ENCODE results near the gene FREM1. TPM values are rescaled to one million over a fixed set of nuclear protein-coding genes. Genes with fewer than 3 reads are reported as not detected.

FREM1 gene
- total and polyA plus RNA-seq, 2 experiments from 2014 or later, result 0.78 to 3.1 TPM

GRCh38 chr9:14937216-14937615 lies 27.0 kb upstream of the FREM1 start (continued):
- TF ChIP-seq ETS1 (IDR thresholded peaks at IDR 0.05) (no peak), ZNF114 (CRISPR knock-in tag; IDR thresholded peaks at IDR 0.05) (no peak), STAT1 (IDR thresholded peaks at IDR 0.05; ENCODE audit: unreplicated experiment) (no peak), CTCF (conservative IDR thresholded peaks at IDR 0.05; ENCODE audit: low read depth in 2 of 2) (no peak), CREB1 (CRISPR knock-in tag; IDR thresholded peaks at IDR 0.05; ENCODE audit: low read depth) (no peak), EZH2 (IDR thresholded peaks at IDR 0.05; ENCODE audit: low read depth, unreplicated experiment) (no peak), REST (IDR thresholded peaks at IDR 0.05; ENCODE audit: unreplicated experiment) (no peak)

GRCh38 chr9:14936491-14936890 lies 26.3 kb upstream of the FREM1 start:
- no peak overlapping the region for H3K4me3 ChIP-seq
- Mint-ChIP-seq H3K27me3 (ENCODE audit: insufficient read depth, low read depth, poor library complexity) (no peaks in the 10 kb centered on the region), H3K9me3 (no peaks in the 10 kb centered on the region), H3K27ac (no peak overlapping the region), H3K36me3 (ENCODE audit: low read depth) (no peaks in the 10 kb centered on the region), H3K4me3 (no peak overlapping the region), H3K4me1 (peaks cover 11% of the 10 kb centered on the region; the same call in 2 of the 3 replicates)
- H3K9me2 ChIP-seq (ENCODE audit: insufficient read depth), result no peaks in the 10 kb centered on the region
- H3F3A ChIP-seq (replicated peaks; ENCODE audit: low read depth), result no peaks in the 10 kb centered on the region
- H2AFZ ChIP-seq, result no peak overlapping the region
- no peaks in the 10 kb centered on the region for H4K20me1 ChIP-seq (replicated peaks; ENCODE audit: insufficient read depth)
- no peak overlapping the region for H3K4me2 ChIP-seq
- no peak for ATAC-seq
- no peak for DNase-seq (ENCODE audit: low spot score)
- no peaks in the 10 kb centered on the region for H3K36me3 ChIP-seq (ENCODE audit: insufficient read depth)
- TF ChIP-seq STAT1 (IDR thresholded peaks at IDR 0.05; ENCODE audit: unreplicated experiment), result no peak
- no peak for TF ChIP-seq EZH2phosphoT487 (IDR thresholded peaks at IDR 0.05; ENCODE audit: unreplicated experiment)
- no peak for TF ChIP-seq REST (IDR thresholded peaks at IDR 0.05; ENCODE audit: unreplicated experiment)
- TF ChIP-seq ZNF331 (CRISPR knock-in tag; IDR thresholded peaks at IDR 0.05; ENCODE audit: low read depth), result no peak
- TF ChIP-seq ETS1 (IDR thresholded peaks at IDR 0.05), result no peak
- no peak for TF ChIP-seq NANOG (IDR thresholded peaks at IDR 0.05; ENCODE audit: borderline replicate concordance)
- TF ChIP-seq ZNF114 (CRISPR knock-in tag; IDR thresholded peaks at IDR 0.05), result no peak
- TF ChIP-seq CTCF (conservative IDR thresholded peaks at IDR 0.05; ENCODE audit: low read depth in 2 of 2), result no peak
- TF ChIP-seq POLR2AphosphoS5 (IDR thresholded peaks at IDR 0.05; ENCODE audit: low read depth), result no peak
- no peak overlapping the region for H3K27ac ChIP-seq (ENCODE audit: low read depth)
- peaks cover 26% of the 10 kb centered on the region for H3K4me1 ChIP-seq (ENCODE audit: insufficient read depth)
- no peaks in the 10 kb centered on the region for H3K27me3 ChIP-seq (ENCODE audit: insufficient read depth)
- no peaks in the 10 kb centered on the region for H3K79me2 ChIP-seq (replicated peaks; ENCODE audit: insufficient read depth)
